ENCODE measurements around the gene KLK11.

Gene KLK11

DNA sequence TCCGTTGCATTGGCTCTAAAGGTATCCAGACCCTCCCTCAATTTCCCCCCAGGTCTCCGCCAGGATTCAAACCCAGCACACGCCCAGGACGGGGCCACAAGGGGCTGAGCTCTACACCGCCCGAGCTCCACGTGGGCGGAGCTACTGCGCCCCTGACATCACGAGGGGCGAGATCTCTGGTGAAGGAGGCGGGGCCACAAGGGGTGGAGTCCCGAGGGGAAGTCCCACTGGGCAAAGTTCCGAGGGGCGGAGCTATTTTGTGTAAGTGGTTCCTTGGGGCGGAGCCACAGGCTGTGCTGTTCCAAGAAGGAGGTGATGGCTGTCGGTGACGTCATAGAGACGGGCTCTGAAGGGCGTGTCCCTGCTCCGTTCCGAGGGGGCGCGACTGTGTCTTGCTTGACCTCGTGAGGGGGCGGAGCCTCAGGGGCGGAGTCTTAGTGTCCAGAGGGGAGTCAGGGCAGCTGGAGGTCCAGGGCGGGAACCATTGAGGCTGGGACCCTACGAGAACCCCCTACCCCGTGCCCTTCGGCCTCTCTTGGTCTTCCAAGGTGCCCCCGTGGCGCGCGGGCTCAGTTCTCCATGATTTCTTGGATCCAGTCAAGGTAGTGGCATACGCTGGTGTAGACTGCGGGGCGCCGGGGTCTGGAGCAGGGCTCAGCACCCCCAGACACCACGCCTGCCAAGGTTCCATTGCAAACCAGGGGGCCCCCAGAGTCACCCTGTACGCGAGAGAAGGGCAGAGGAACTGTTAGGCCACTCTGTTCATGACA lies 23.7 kb downstream of the KLK11 start:
- Mint-ChIP-seq H3K9me3 (no peaks in the 10 kb centered on the region), H3K36me3 (ENCODE audit: low read depth) (no peaks in the 10 kb centered on the region), H3K4me1 (peaks cover 58% of the 10 kb centered on the region), H3K4me3 (peak overlapping the region; percentile 56), H3K27ac (peak overlapping the region; percentile 95), H3K27me3 (ENCODE audit: low read depth, poor library complexity) (peaks cover 66% of the 10 kb centered on the region)
- TF ChIP-seq, protein P1, sequence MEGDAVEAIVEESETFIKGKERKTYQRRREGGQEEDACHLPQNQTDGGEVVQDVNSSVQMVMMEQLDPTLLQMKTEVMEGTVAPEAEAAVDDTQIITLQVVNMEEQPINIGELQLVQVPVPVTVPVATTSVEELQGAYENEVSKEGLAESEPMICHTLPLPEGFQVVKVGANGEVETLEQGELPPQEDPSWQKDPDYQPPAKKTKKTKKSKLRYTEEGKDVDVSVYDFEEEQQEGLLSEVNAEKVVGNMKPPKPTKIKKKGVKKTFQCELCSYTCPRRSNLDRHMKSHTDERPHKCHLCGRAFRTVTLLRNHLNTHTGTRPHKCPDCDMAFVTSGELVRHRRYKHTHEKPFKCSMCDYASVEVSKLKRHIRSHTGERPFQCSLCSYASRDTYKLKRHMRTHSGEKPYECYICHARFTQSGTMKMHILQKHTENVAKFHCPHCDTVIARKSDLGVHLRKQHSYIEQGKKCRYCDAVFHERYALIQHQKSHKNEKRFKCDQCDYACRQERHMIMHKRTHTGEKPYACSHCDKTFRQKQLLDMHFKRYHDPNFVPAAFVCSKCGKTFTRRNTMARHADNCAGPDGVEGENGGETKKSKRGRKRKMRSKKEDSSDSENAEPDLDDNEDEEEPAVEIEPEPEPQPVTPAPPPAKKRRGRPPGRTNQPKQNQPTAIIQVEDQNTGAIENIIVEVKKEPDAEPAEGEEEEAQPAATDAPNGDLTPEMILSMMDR (IDR thresholded peaks at IDR 0.05), result no peak
- DNase-seq, result peak; percentile 68

DNA sequence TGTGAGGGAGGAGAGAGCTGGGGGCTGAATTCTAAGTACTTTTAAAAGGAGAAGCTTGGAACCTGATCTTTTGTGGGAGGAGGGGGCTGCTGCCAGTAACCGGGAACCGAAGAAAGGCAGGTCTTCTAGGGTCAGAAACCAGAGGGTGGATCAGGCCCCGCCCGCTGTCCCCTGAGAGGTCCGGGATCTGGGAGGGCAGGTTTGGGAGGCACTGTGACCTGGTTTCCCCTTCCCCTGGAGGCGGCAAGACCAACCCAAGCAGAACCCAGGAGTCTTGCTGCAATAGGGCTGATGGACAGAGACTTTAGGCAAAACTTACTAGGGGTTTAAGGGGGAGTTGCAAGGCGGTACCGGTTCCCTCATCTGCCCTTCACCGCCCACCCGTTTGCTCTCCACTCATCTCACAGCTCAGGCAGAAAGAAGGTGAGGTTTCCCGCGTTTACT lies 24.3 kb downstream of the KLK11 start:
- TF ChIP-seq, protein P1 (IDR thresholded peaks at IDR 0.05), result no peak
- Mint-ChIP-seq H3K4me3 (peak overlapping the region; percentile 56), H3K36me3 (ENCODE audit: low read depth) (no peaks in the 10 kb centered on the region), H3K27me3 (ENCODE audit: low read depth, poor library complexity) (peaks cover 66% of the 10 kb centered on the region), H3K9me3 (no peaks in the 10 kb centered on the region), H3K4me1 (peaks cover 58% of the 10 kb centered on the region), H3K27ac (peak overlapping the region; percentile 95)
- peak; percentile 61 for DNase-seq

DNA sequence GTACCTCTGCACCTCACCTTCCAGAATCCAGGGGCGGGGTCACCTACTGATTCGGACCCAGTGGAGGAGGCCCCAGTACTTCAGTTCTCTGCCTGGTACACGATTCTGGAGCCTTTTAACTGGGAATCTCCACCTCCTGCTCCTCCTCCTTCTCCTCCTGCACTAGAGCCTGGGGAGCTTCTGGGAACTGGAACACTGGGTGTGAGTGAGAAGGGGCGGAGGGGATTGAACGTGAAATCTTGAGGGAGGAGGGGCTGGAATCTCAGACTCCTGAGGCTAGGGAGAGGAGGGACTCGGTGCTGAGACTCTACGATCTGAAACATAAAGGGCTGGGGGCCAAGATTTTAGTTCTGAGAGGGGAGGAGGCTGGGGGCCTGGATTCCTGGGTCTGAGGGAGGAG lies 24.9 kb downstream of the KLK11 start, which contains the start of gene KLK8:
TSS of gene KLK8 (minus strand) at position 90 of the 400 bp plus-strand sequence. CDS start 437 bp downstream, outside the sequence.
- no peak for DNase-seq
- TF ChIP-seq, protein P1 (IDR thresholded peaks at IDR 0.05), result no peak
- peaks cover 58% of the 10 kb centered on the region for H3K4me1 Mint-ChIP-seq
- peak within 1 kb of the TSS; percentile 56 for H3K4me3 Mint-ChIP-seq
- peaks cover 66% of the 10 kb centered on the region for H3K27me3 Mint-ChIP-seq (ENCODE audit: low read depth, poor library complexity)
- H3K36me3 Mint-ChIP-seq (ENCODE audit: low read depth), result no peaks in the 10 kb centered on the region
- peak within 1 kb of the TSS; percentile 95 for H3K27ac Mint-ChIP-seq
- H3K9me3 Mint-ChIP-seq, result no peaks in the 10 kb centered on the region

DNA sequence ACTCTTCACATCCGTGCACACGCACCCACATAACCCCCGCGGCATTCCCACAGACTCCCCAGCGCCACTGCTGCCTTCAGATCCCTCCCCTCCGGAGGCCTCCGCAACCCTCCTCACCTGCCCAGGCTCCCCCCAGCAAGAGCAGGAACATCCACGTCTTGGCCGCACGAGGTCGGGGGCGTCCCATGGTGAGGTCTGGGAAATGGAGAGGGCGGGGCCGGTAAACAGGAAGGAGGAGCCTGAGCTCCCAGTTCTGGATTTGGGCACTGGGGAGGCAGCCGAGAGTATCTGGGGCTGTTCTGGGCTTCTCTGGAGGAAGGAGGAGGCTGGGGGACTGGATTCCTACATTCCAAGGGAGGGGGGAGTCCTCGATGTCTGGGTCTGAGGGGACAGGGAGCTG lies 25.4 kb downstream of the KLK11 start:
- DNase-seq, result no peak
- Mint-ChIP-seq H3K27ac (peak overlapping the region; percentile 95), H3K4me3 (peak overlapping the region; percentile 56), H3K9me3 (no peaks in the 10 kb centered on the region), H3K36me3 (ENCODE audit: low read depth) (no peaks in the 10 kb centered on the region), H3K4me1 (peaks cover 53% of the 10 kb centered on the region), H3K27me3 (ENCODE audit: low read depth, poor library complexity) (peaks cover 66% of the 10 kb centered on the region)
- TF ChIP-seq, protein P1 (IDR thresholded peaks at IDR 0.05), result no peak

DNA sequence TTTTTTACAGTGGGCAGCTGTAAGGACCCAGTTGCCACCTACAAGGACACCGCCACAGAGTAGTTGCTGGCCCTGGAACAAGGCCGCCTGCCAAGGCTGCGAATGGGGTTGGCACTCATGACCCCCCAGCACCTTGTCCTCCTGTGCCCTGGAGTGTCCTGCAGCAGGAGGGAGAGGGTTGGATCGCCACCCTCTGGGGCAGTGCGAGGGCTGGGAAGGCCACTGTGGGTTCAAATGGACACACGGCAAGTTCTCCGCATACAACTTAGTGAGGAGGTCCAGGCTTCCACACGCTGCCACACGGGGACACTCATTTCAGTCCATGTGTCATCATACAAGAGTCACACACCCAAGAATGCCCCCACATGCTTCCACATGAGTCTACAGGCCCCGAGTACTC lies 26.0 kb downstream of the KLK11 start:
- peak overlapping the region; percentile 56 for H3K4me3 Mint-ChIP-seq
- peaks cover 70% of the 10 kb centered on the region for H3K27me3 Mint-ChIP-seq (ENCODE audit: low read depth, poor library complexity)
- H3K27ac Mint-ChIP-seq, result no peak overlapping the region
- DNase-seq, result no peak
- no peaks in the 10 kb centered on the region for H3K36me3 Mint-ChIP-seq (ENCODE audit: low read depth)
- peaks cover 52% of the 10 kb centered on the region for H3K4me1 Mint-ChIP-seq
- no peaks in the 10 kb centered on the region for H3K9me3 Mint-ChIP-seq
- TF ChIP-seq, protein P1 (IDR thresholded peaks at IDR 0.05), result no peak

DNA sequence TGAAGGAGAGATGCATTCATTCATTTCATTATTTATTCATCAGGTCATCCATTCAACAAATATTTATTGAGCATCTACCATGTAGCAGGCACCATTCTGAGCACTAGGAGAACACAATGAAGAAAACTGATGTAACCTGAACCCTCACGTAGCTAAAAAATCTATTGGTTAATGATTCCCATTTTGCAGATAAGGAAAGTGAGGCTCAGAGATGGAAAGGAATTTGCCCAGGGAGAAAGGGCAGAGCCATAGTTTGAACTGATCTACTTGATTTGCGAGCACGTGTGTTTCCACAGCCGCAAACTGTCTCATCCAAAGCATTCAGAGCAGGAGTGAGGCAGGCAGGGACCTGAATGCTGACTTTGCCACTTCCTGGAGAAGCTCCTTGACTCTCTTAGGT lies 27.7 kb downstream of the KLK11 start:
- Mint-ChIP-seq H3K27ac (no peak overlapping the region), H3K4me1 (peaks cover 43% of the 10 kb centered on the region), H3K9me3 (peaks cover 3% of the 10 kb centered on the region), H3K4me3 (no peak overlapping the region), H3K36me3 (ENCODE audit: low read depth) (no peaks in the 10 kb centered on the region), H3K27me3 (ENCODE audit: low read depth, poor library complexity) (peaks cover 62% of the 10 kb centered on the region)
- TF ChIP-seq, protein P1 (IDR thresholded peaks at IDR 0.05), result no peak
- DNase-seq, result no peak
